Activated naive CD4-positive, alpha-beta T cell (primary cell): ENCODE results near the gene MADD.

Experiments used
- DNase-seq, 4 experiments: peaks; one replicate each; lab custom pipeline; 2025; lab: John Stamatoyannopoulos, UW

Gene MADD

GRCh38 chr11:47338396-47339241 lies 68.7 kb downstream of the MADD start:
- no peak for DNase-seq

GRCh38 chr11:47340010-47340409 lies 70.1 kb downstream of the MADD start:
- no peak for DNase-seq

DNA sequence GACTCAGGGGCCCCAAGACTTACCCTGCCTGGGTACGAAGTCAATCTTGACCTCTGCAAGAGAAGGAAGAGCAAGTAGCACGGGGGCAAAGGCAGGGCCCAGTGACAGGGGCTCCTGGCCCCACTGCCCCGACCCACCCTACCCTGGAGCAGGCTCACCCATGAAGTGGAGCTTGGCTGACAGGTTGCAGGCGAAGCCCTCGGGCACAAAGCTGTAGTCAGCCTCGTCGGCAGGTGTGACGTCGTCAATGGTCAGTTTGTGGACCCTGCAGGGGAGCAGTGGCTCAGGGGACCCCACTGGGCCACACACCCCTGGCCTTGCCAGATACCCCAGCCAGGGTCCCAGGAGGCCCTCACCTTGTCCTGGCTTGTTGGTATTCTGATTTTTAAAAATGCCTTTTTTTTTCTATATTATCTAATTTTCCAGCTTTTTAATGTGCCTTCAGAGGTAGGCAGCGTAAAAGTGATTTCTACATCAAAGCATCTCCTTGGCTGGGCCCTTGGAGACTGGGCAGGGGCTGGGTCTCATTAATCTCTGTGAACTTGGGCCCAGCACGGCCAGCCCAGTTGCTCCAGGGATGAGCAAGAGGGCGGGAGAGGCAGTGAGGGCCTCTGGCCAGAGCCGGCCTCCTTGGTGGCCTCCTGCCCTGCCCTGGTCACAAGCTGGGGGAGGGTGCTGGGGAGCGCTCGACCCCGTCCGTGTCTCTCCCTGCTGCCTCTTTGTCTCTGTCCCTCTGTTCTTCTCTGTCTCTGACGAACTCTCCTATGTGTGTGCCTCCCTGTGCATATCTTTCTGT lies 71.2 kb downstream of the MADD start:
- DNase-seq = no peak

GRCh38 chr11:47342036-47342803 lies 72.3 kb downstream of the MADD start:
- DNase-seq = no peak

GRCh38 chr11:47342854-47343253 lies 72.9 kb downstream of the MADD start:
- no peak for DNase-seq

- DNase-seq = no peak
Observed at GRCh38 chr11:47345890-47346563, 76.1 kb downstream of the MADD start.

DNA sequence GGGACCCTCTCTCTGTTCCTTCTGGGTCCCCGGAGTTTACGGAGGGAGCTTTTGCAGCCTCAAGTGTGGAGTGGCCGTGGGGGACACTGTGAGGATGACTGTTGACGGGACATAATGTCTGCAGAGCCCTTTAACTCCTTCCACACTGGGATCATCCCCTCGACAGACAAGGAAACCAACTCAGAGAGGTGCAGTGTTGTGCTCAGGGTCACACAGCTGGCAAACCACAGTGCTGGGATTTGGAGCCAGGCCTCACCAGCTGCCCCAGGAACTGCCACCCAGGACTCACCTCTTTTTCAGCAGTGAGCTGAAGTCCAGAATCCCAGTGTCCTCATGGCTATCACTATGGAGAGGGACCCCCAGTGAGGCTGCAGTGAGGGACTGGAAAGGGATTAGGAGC lies 77.2 kb downstream of the MADD start:
- no peak for DNase-seq

- no peak for DNase-seq
Observed at GRCh38 chr11:47348131-47348802, 78.3 kb downstream of the MADD start.

- no peak for DNase-seq
Observed at GRCh38 chr11:47348859-47349258, 78.9 kb downstream of the MADD start.

GRCh38 chr11:47349521-47350095 lies 79.7 kb downstream of the MADD start:
- no peak for DNase-seq

DNA sequence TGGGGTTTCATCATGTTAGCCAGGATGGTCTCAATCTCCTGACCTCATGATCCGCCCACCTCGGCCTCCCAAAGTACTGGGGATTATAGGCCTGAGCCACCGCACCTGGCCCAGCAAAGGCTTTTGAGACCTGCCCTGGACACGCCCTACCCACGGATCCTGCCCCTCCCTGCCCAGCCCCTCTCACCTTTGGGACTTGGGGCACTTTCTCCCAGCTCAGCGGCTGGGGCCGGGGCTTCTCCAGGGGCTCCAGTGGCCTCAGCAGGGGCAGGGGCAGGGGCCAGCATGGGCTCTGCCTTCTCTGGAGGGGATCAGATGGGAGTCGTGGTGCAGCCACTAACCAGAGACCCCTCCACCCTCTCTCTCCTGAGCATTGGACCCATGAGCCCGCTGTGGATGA lies 80.4 kb downstream of the MADD start:
- DNase-seq = no peak

DNA sequence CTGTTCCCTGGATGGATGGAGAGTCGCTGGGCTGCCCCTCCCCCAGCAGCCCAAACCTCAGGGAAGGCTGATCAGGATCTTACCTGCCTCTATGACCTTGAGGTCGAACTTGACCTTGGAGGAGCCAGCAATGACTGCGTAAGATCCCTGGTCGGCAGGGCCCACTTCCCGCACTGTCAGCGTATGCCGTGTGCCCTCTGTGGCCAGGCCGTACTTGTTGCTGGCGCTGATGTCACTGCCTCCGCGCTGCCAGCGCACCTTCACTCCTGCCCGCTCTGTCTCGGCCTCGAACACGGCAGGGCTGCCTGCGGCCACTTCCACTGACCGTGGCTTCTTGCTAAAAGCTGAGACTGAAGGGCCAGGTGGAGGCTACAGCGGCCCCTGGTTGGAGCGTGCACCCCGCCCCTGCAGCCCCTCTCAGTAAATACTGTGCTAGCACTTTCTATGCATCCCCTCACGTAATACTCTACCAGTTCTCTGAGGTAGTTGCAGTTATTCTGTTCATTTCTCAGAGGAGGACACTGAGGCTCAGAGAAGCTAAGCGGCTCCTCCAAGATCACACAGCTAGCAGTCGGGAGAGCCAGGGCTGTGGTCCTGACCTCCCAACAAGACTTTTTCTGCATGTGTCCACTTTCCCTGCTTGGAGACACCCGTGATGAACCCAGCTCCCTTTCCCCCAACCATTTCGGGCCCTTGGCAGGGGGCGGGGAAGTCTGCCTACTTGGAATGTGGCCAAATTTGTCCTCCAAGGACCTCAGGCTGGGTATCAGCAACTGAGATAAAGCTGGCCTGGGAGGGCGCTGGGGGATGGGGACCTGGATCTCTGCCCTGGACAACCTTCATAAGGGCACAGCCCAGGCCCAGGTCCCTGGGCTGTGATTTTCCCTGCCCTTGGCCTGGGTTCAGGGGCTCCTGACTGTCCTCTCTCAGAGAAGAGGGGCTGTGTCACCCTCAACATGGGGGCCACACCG lies 81.5 kb downstream of the MADD start:
- DNase-seq = no peak

DNA sequence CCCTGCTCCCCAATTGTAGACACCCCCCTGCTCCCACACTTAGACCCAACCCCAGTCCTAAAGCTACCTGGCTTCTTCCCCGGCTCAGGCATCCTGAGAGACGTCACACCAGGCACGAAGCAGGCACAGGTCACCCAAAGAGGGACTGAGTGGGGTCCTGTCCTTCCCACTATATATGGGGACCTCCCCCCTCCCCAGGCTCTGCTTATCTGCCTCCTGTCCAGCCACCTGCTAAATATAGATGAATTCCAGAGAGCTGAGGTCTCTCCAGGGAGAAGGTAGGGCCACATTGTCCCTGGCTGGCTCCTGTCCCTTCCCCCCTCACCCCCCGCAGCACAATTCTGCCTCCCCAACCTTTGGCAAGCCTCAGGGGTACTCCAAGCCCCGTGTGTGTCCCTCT lies 82.6 kb downstream of the MADD start, which contains the start of gene MYBPC3:
MYBPC3 (minus strand) TSS at position 147 of the 400 bp plus-strand sequence; CDS start at position 92, 55 bp downstream.
- no peak for DNase-seq

DNA sequence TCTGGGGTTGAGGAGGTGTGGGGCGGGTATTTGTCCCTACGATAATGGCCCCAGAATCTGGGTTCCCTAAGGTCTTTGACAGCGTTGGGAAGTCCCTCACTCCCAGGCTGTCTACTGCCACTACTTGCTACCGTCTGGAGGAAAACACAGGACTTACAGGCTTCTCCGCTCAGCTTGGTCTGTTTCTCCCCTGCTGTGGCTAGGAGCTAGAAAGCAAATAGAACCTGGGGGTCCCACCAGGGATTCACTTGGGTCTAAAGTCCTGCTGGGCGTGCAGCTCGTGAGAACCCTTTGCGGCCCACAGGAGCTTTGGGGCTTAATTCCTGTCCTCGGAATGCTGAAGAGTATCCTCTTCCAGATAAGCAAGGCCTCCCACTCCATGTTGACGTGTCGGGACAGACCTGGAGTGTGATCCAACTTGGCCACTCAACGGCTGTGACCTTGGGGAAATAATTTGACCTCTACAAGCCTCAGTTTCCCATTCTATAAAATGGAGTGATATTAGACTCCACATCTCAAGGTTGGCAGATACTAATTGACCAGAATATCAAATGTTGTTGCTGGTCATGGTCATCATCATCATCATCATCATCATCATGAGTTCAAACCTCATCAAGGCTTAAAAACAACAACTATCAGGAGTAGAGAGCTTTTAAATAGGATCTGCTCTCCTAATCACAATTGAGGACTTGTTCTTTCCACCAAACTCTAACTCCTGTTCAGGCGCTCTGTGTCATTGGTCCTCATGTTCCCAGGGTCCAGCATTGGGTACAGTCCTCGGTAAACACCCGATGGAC lies 84.2 kb downstream of the MADD start:
- no peak for DNase-seq

GRCh38 chr11:47354913-47355282 lies 85.0 kb downstream of the MADD start:
- DNase-seq = no peak

- DNase-seq = no peak
Observed at GRCh38 chr11:47355283-47356128, 85.6 kb downstream of the MADD start.

- no peak for DNase-seq
Observed at GRCh38 chr11:47356129-47356997, 86.4 kb downstream of the MADD start.
